HPDE6-E6E7 (cell line): ENCODE results near the gene PGPEP1.

ENCODE experiments used
- DNase-seq: peaks from one replicate; pipeline ENCODE4 v3.0.0; 2011; ENCODE audit warnings: missing footprints; ENCODE audit errors: extremely low spot score

PGPEP1 gene

GRCh38 chr19:18340190-18340989 is at the start of gene PGPEP1:
Gene PGPEP1 (plus strand): TSS chr19:18340598. CDS start chr19:18340682, 84 bp downstream.
- no peak for DNase-seq

GRCh38 chr19:18291019-18291524 is 49.3 kb upstream of the PGPEP1 start:
- no peak for DNase-seq

- no peak for DNase-seq
Measured at GRCh38 chr19:18291590-18292461, 48.6 kb upstream of the PGPEP1 start.

GRCh38 chr19:18292462-18292809 is 48.0 kb upstream of the PGPEP1 start:
- no peak for DNase-seq

GRCh38 chr19:18292810-18293641 is 47.4 kb upstream of the PGPEP1 start:
- DNase-seq, result no peak

DNA sequence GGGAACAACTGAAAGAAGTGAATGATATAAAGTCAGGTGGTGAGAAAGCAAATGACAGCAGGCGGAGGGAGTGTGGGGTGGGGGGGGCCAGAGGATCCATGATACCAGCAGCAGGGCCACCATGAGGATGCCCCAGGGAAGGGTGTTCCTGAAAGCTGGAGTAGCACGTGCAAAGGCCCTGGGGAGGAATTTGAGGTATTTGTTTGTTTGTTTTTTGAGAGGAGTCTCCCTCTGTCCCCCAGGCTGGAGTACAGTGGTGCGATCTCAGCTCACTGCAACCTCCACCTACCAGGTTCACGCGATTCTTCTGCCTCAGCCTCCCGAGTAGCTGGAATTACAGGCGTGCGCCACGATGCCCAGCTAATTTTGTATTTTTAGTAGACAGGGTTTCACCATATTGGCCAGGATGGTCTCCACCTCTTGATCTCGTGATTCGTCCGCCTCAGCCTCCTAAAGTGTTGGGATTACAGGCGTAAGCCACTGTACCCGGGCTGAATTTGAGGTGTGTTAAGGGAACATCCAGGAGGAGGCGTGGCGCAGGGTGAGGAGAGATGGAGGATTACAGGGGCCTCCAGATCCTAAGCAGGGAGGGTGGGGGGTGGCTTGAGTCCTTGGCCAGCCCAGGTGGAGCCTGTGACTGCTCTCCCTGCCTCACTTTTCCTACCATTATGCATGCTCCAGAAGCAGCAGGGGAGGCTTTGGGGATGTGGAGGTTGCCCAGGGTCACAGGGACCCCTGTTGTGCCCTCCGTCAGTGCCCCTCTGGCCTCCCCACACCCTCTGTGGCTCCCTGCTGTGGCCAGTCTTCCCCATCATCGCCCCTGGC is 46.5 kb upstream of the PGPEP1 start:
- no peak for DNase-seq

GRCh38 chr19:18294467-18294864 is 45.9 kb upstream of the PGPEP1 start:
- DNase-seq, result peak; percentile 78

DNA sequence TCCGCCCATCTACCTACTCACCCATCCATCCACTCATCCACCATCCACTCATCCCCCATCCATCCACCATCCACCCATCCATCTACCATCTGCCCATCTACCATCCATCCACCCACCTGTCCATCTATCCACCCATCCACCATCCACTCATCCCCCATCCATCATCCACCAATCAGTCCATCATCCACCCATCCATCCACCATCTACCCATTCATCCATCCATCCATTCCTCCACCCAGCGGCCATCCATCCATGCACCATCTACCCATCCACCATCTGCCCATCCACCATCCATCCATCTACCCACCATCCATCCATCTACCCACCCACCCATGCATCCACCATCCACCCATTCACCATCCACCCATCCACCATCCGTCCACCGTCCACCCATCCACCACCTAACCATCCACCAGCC is 45.4 kb upstream of the PGPEP1 start:
- no peak for DNase-seq

GRCh38 chr19:18297308-18297707 is 43.1 kb upstream of the PGPEP1 start:
- DNase-seq, result no peak

GRCh38 chr19:18298601-18299000 is 41.8 kb upstream of the PGPEP1 start:
- DNase-seq, result no peak

DNA sequence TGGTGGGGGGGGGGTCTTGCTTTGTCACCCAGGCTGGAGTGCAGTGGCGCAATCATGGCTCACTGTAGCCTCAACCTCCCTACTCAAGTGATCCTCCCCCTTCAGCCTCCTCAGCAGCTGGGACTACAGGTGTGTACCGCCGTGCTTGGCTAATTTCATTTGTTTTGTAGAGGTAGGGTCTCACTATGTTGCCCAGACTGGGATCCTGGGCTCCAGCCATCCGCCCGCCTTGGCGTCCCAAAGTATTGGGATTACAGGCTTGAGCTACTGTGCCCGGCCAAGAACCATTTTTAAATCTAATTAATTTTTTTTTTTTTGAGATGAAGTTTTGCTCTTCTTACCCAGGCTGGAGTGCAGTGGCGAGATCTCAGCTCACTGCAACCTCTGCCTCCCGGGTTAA is 40.7 kb upstream of the PGPEP1 start:
- no peak for DNase-seq

- no peak for DNase-seq
Measured at GRCh38 chr19:18300930-18301717, 39.3 kb upstream of the PGPEP1 start.

DNA sequence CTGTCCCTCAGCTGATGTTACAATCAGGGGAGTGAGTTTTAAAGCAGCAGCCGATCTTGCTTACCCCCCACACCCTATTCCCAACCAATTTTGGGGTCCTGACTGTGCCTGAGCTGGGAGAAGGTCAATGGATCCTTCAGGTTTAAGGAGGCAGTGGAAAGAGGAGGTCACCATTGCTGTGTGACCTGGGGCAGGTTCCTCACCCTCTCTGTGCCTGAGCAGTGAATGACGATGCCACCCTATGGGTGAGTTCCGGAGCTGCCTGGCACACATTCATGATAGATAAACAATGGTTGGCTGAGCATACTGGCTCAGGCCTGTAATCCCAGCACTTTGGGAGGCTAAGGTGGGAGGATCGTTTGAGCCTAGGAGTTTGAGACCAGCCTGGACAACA is 38.7 kb upstream of the PGPEP1 start:
- DNase-seq, result no peak

GRCh38 chr19:18304208-18304457 is 36.3 kb upstream of the PGPEP1 start:
- DNase-seq, result no peak

DNA sequence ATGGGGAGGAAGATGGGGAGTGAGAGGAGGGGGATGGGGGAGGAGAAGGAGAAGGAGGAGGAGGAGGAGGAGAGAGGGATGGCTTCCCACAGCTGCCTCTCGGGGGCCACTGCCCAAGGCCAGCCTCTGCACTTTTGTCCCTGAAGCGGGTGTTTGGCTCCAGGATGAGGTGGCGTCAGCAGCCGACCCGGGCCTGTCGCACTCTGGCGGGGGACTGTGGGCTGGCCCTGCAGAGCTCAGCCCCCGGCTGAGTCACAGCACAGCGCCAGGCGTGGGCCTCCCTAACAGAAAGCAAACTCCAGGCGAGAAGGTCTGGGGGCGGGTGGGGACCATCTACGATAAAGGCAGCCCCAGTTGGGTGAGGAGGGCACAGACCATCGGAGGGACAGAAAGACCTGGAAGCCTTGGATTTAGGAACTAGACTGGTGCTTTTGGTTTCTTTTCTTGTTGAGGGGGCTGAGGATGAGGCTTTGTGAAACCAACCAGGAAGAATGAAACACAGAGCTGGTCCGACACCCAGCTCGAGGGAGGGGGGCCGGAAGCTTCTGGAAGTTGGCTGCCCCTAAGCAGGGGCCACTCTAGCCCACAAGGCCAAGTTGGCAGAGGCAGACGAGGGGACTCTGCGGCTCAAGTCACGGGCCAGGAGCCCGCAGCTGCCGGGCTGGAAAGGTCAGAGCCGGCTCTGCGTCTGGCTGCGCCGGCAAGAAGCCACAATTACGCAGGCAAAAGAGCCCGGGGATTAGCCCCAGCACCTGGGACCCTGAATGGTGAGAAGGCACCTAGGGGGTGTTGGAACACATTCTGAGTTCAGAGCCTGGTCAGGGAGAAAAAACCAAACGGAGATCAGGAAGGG is 35.7 kb upstream of the PGPEP1 start:
- peak; percentile 76 for DNase-seq

DNA sequence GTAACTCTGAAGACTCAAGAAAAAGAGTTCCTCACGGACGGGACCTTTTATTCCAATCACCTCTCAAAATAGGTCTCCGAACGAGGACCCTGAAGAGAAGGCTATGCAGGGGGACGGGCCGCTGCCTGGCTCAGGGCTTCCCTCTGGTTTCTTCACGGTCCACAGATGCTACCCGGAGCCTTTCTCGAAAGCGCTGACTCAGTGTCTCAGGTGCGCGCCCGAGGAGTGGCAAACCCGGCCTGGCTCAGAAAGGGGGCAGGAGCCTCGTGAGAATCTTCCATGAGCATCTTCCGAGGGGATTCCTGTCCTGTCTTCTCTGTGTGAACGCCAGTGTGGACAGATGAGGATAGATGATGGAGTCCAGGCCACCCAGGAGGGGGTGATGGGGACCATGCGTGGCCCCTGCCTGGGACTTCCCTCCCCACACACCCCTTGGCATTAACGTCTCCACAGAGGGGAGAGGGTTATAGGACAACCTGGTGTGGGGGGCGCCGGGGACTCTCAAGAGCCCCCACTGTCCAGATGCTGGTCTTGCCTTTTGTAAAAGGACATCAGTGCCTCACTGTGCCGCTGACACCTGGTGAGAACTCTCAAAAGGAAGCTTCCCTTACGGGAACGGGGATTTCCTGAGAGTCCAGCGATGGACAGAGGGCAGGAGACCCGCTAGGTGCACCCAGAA is 34.0 kb upstream of the PGPEP1 start:
- no peak for DNase-seq

DNA sequence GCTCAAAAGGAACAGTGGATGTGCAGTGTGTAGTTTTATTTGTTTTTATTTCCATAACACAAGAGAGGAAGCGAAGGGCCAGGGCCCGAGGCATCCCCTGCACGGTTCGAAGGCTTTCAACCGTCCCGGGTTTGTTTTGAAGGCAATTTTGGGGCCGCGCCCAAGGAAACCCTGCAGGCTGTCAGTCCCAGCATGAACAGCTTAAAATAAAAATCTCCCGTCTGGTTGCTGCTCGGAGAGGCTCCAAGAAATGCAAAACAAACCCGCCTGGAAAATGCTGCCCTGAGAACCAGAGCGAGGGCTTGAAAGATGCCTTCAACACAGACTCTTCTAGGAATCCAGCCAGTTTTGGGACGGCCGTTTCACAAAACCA is 33.5 kb upstream of the PGPEP1 start:
- DNase-seq, result no peak

DNA sequence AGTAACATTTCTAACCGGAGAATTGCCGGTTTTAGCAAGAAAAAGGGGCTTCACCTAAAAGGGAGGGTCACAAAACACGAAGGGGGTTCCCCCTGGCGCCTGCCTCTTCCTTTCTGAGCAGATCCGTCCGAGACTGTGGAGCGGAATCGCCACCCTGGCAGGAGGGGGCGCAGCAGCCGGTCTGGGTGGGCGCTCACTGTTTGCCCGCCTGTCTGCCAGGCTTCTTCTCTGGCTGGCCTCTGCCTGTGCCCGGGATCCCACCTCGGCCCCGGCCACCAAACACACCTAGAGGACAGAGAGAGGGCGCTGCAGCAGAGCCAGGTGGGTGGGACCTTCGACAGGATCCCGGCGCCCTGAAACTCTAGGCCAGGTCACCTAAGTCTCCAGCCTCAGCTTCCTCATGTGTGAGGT is 33.1 kb upstream of the PGPEP1 start:
- no peak for DNase-seq
